Neural crest cell (in vitro differentiated cells): ENCODE results near the gene CCNJL. TPM values are rescaled to one million over a fixed set of nuclear protein-coding genes. Genes with fewer than 3 reads are reported as not detected.

Experiments used
- DNase-seq: peaks from one replicate; pipeline ENCODE4 v3.0.0; 2021; ENCODE audit warnings: low read depth, mixed read lengths, low spot score
- H3K27ac Mint-ChIP-seq: one replicate; pipeline ENCODE4 v1.8.0; 2021; ENCODE audit warnings: mild to moderate bottlenecking, mixed read lengths; ENCODE audit not compliant: unreplicated experiment
- H3K27me3 Mint-ChIP-seq: 2 replicates; pipeline ENCODE4 v1.8.0; 2021; ENCODE audit warnings: low read depth, mild to moderate bottlenecking, mixed read lengths
- H3K36me3 Mint-ChIP-seq: 2 replicates; pipeline ENCODE4 v1.8.0; 2021; ENCODE audit warnings: low read depth, mild to moderate bottlenecking, mixed read lengths
- H3K4me1 Mint-ChIP-seq: 2 replicates; pipeline ENCODE4 v1.8.0; 2021; ENCODE audit warnings: mixed read lengths
- H3K4me3 Mint-ChIP-seq: one replicate; pipeline ENCODE4 v1.8.0; 2021; ENCODE audit warnings: mild to moderate bottlenecking, mixed read lengths
- H3K9me3 Mint-ChIP-seq: 2 replicates; pipeline ENCODE4 v1.8.0; 2021; ENCODE audit warnings: mixed read lengths
- CTCF ChIP-seq: fragments of 200-600 bp; sonication (generic); conservative IDR thresholded peaks from 2 replicates; pipeline ENCODE4 v1.5.0; 2021; ENCODE audit warnings: antibody characterized with exemption, mild to moderate bottlenecking
- total RNA-seq: library from RNA; stranded (reverse); gene quantifications from 2 replicates; pipeline ENCODE4 v1.2.1, GENCODE V29; 2021

Gene CCNJL
- total RNA-seq, 1 donor from 2014 or later, result 29.7 TPM

GRCh38 chr5:160260881-160261815, 51.2 kb downstream of the CCNJL start:
- peaks cover 16% of the 10 kb centered on the region for H3K36me3 Mint-ChIP-seq
- H3K9me3 Mint-ChIP-seq, result no peaks in the 10 kb centered on the region
- TF ChIP-seq CTCF, result no peak
- no peak for DNase-seq
- H3K4me1 Mint-ChIP-seq, result peaks cover 51% of the 10 kb centered on the region
- H3K27ac Mint-ChIP-seq, result peak overlapping the region; percentile 78
- H3K4me3 Mint-ChIP-seq, result no peak overlapping the region
- H3K27me3 Mint-ChIP-seq, result no peaks in the 10 kb centered on the region

DNA sequence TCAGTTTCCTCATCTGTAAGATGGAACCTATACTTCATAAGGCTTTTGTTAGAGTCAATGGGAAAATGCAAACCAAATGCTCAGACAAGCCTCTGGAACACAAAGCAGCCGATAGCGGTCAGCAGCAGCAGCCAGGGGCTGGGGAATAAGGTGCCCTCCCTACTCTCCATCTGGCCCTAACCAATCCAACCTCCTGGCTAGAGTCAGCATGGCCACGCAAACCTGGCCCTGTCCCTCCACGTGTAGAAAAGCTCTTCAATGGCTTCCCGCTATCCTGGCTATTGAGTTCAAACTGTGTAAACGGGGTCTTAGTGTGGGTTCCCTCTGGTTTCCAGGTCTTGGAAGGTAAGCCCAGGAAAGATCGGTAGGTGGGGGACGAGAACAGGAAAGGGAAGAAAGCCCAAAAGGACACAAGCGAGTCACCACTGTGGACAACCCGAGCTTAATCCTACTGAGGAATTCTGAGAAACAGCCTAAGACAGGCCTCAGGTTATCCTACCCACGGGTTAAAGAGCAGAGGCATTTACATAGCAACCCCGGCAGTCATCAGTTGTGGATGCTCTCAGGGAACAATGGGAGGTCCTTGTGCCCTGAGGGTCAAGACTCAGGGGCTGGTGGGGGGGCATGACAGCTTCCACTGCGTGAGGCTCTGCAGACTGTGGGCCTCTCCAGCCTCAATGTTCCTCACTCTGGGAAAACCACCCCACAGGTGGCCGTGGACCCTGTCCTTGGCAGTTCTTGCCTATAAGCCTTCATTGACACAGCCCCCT, 52.2 kb downstream of the CCNJL start:
- H3K27ac Mint-ChIP-seq, result peak overlapping the region; percentile 78
- H3K4me3 Mint-ChIP-seq, result no peak overlapping the region
- H3K36me3 Mint-ChIP-seq, result peaks cover 16% of the 10 kb centered on the region
- no peak for DNase-seq
- TF ChIP-seq CTCF, result no peak
- no peaks in the 10 kb centered on the region for H3K27me3 Mint-ChIP-seq
- peaks cover 45% of the 10 kb centered on the region for H3K4me1 Mint-ChIP-seq
- H3K9me3 Mint-ChIP-seq, result no peaks in the 10 kb centered on the region

- Mint-ChIP-seq H3K36me3 (peaks cover 16% of the 10 kb centered on the region), H3K4me3 (no peak overlapping the region), H3K9me3 (no peaks in the 10 kb centered on the region), H3K4me1 (peaks cover 41% of the 10 kb centered on the region), H3K27me3 (no peaks in the 10 kb centered on the region), H3K27ac (no peak overlapping the region)
- TF ChIP-seq CTCF, result no peak
- no peak for DNase-seq
These were observed 53.0 kb downstream of the CCNJL start for GRCh38 chr5:160259341-160259740.

DNA sequence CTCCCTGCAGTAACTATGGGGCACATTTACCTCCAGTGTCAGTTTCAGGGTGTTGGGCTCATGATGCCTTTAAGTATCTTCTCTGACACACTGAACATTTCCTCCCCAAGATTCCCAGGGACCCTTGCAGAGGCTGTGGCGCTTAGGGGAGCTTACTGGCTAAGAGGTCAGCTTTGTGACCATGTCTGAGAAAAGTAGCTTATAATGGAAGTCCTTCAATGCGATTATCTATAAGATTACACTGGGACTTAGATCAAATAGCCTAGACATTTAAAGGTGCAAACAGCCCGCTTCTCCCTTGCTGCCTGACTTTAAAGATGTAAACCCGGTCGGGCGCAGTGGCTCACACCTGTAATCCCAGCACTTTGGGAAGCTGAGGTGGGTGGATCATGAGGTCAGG, 57.7 kb downstream of the CCNJL start:
- no peak overlapping the region for H3K27ac Mint-ChIP-seq
- H3K27me3 Mint-ChIP-seq, result no peaks in the 10 kb centered on the region
- H3K36me3 Mint-ChIP-seq, result peaks cover 22% of the 10 kb centered on the region
- no peaks in the 10 kb centered on the region for H3K4me1 Mint-ChIP-seq
- TF ChIP-seq CTCF, result no peak
- H3K9me3 Mint-ChIP-seq, result no peaks in the 10 kb centered on the region
- H3K4me3 Mint-ChIP-seq, result no peak overlapping the region
- DNase-seq, result no peak

- DNase-seq, result no peak
- H3K4me3 Mint-ChIP-seq, result no peak overlapping the region
- no peaks in the 10 kb centered on the region for H3K9me3 Mint-ChIP-seq
- H3K27ac Mint-ChIP-seq, result no peak overlapping the region
- H3K27me3 Mint-ChIP-seq, result no peaks in the 10 kb centered on the region
- no peak for TF ChIP-seq CTCF
- peaks cover 17% of the 10 kb centered on the region for H3K36me3 Mint-ChIP-seq
- H3K4me1 Mint-ChIP-seq, result no peaks in the 10 kb centered on the region
These were observed 58.9 kb downstream of the CCNJL start for GRCh38 chr5:160253441-160253840.
